ENCODE measurements around the gene ORAI3. TPM values are rescaled to one million over a fixed set of nuclear protein-coding genes. Genes with fewer than 3 reads are reported as not detected.
A peak's percentile ranks its signal among the peaks of the same experiment; 100 is the strongest.

The ORAI3 gene
- total and polyA plus RNA-seq, 2 donors (not counting 1 experiment from before 2014, with no cell fraction given) = 41.1 to 74.1 TPM

GRCh38 chr16:30901201-30902028 is 47.5 kb upstream of the ORAI3 start:
- no peak overlapping the region for H3K9ac ChIP-seq (ENCODE audit: insufficient read depth, low read length)
- H3K4me1 ChIP-seq (ENCODE audit: control insufficient read depth, extremely low read depth, insufficient read depth, low read length) = peaks cover 2% of the 10 kb centered on the region
- no peaks in the 10 kb centered on the region for H3K27me3 ChIP-seq (ENCODE audit: control insufficient read depth, insufficient read depth, low read length)
- peak overlapping the region; percentile 6 to 53 (median 20) for H3K4me3 ChIP-seq (replicated peaks in 1 of 4; ENCODE audit: control extremely low read depth in 1 of 4, insufficient read depth in 1 of 4, low read depth in 3 of 4, low read length in 4 of 4)
- H3K9me3 ChIP-seq (ENCODE audit: control insufficient read depth, insufficient read depth, low read depth, low read length) = no peaks in the 10 kb centered on the region
- TF ChIP-seq EZH2 (IDR thresholded peaks at IDR 0.05; ENCODE audit: low read length, missing control alignments) (no peak), CTCF (conservative IDR thresholded peaks at IDR 0.05 in 1 of 2, IDR thresholded peaks at IDR 0.05 in 1 of 2; ENCODE audit: low read depth in 1 of 2, low read length in 2 of 2) (no peak)
- no peak for DNase-seq (ENCODE audit: low read depth in 2 of 2)
- H3K27ac ChIP-seq (ENCODE audit: insufficient read depth, low read length) = peak overlapping the region; percentile 34
- H4K20me1 ChIP-seq (ENCODE audit: control insufficient read depth, extremely low read depth, insufficient read depth, low read length) = no peaks in the 10 kb centered on the region
- H3K4me2 ChIP-seq (ENCODE audit: extremely low read depth, insufficient read depth, low read length) = peak overlapping the region; percentile 23
- no peaks in the 10 kb centered on the region for H3K79me2 ChIP-seq (ENCODE audit: control insufficient read depth, insufficient read depth, low read length)
- peaks cover 1% of the 10 kb centered on the region for H3K36me3 ChIP-seq (ENCODE audit: control insufficient read depth, insufficient read depth, low read length)
- no peak overlapping the region for H2AFZ ChIP-seq (ENCODE audit: low read length)

- Histone ChIP-seq H3K79me2 (ENCODE audit: control insufficient read depth, insufficient read depth, low read length) (no peaks in the 10 kb centered on the region), H4K20me1 (ENCODE audit: control insufficient read depth, extremely low read depth, insufficient read depth, low read length) (no peaks in the 10 kb centered on the region), H2AFZ (ENCODE audit: low read length) (peak overlapping the region; percentile 89), H3K27ac (ENCODE audit: insufficient read depth, low read length) (peak overlapping the region; percentile 65), H3K9ac (ENCODE audit: insufficient read depth, low read length) (peak overlapping the region; percentile 75), H3K27me3 (ENCODE audit: control insufficient read depth, insufficient read depth, low read length) (no peaks in the 10 kb centered on the region), H3K36me3 (ENCODE audit: control insufficient read depth, insufficient read depth, low read length) (peaks cover 1% of the 10 kb centered on the region), H3K4me3 (replicated peaks in 1 of 4; ENCODE audit: control extremely low read depth in 1 of 4, insufficient read depth in 1 of 4, low read depth in 3 of 4, low read length in 4 of 4) (peak overlapping the region; percentile 17 to 54 (median 30)), H3K4me2 (ENCODE audit: extremely low read depth, insufficient read depth, low read length) (peak overlapping the region; percentile 87), H3K4me1 (ENCODE audit: control insufficient read depth, extremely low read depth, insufficient read depth, low read length) (peaks cover 2% of the 10 kb centered on the region), H3K9me3 (ENCODE audit: control insufficient read depth, insufficient read depth, low read depth, low read length) (no peaks in the 10 kb centered on the region)
- peak; percentile 60 to 64 for DNase-seq (ENCODE audit: low read depth in 2 of 2)
- TF ChIP-seq EZH2 (IDR thresholded peaks at IDR 0.05; ENCODE audit: low read length, missing control alignments) = no peak
- TF ChIP-seq CTCF (conservative IDR thresholded peaks at IDR 0.05 in 1 of 2, IDR thresholded peaks at IDR 0.05 in 1 of 2; ENCODE audit: low read depth in 1 of 2, low read length in 2 of 2) = no peak
Measured at GRCh38 chr16:30902029-30902972, 46.6 kb upstream of the ORAI3 start.

GRCh38 chr16:30903002-30903401 is 45.9 kb upstream of the ORAI3 start:
- TF ChIP-seq CTCF (conservative IDR thresholded peaks at IDR 0.05 in 1 of 2, IDR thresholded peaks at IDR 0.05 in 1 of 2; ENCODE audit: low read depth in 1 of 2, low read length in 2 of 2) (no peak), EZH2 (IDR thresholded peaks at IDR 0.05; ENCODE audit: low read length, missing control alignments) (no peak)
- peaks cover 2% of the 10 kb centered on the region for H3K4me1 ChIP-seq (ENCODE audit: control insufficient read depth, extremely low read depth, insufficient read depth, low read length)
- H3K4me3 ChIP-seq (replicated peaks in 1 of 4; ENCODE audit: control extremely low read depth in 1 of 4, insufficient read depth in 1 of 4, low read depth in 3 of 4, low read length in 4 of 4) = no peak overlapping the region
- H2AFZ ChIP-seq (ENCODE audit: low read length) = no peak overlapping the region
- peaks cover 1% of the 10 kb centered on the region for H3K36me3 ChIP-seq (ENCODE audit: control insufficient read depth, insufficient read depth, low read length)
- H3K27ac ChIP-seq (ENCODE audit: insufficient read depth, low read length) = no peak overlapping the region
- H4K20me1 ChIP-seq (ENCODE audit: control insufficient read depth, extremely low read depth, insufficient read depth, low read length) = no peaks in the 10 kb centered on the region
- no peak overlapping the region for H3K4me2 ChIP-seq (ENCODE audit: extremely low read depth, insufficient read depth, low read length)
- no peaks in the 10 kb centered on the region for H3K9me3 ChIP-seq (ENCODE audit: control insufficient read depth, insufficient read depth, low read depth, low read length)
- no peak overlapping the region for H3K9ac ChIP-seq (ENCODE audit: insufficient read depth, low read length)
- no peaks in the 10 kb centered on the region for H3K79me2 ChIP-seq (ENCODE audit: control insufficient read depth, insufficient read depth, low read length)
- no peaks in the 10 kb centered on the region for H3K27me3 ChIP-seq (ENCODE audit: control insufficient read depth, insufficient read depth, low read length)
- DNase-seq (ENCODE audit: low read depth in 2 of 2) = no peak

Data from fibroblast of lung (primary cell).